KOPT-K1 (cell line): ENCODE data around the gene MAST2.
"Not testable (repeated sequence)": the region's sequence is repeated elsewhere in the genome, so short reads cannot be mapped to it uniquely, and the experiment has no call there.

ENCODE experiments used
- H3K27ac ChIP-seq: fragments of 200-600 bp; sonication (generic); 2 replicates; pipeline ENCODE4 v1.5.1; 2016; ENCODE audit warnings: antibody characterized with exemption, mild to moderate bottlenecking, low read depth, low read length; ENCODE audit not compliant: poor library complexity, severe bottlenecking
- H3K36me3 ChIP-seq: fragments of 200-600 bp; sonication (generic); 2 replicates; pipeline ENCODE4 v1.5.1; 2017; ENCODE audit warnings: antibody characterized with exemption, mild to moderate bottlenecking, low read length, moderate library complexity; ENCODE audit not compliant: insufficient read depth
- H3K9me3 ChIP-seq: fragments of 200-600 bp; sonication (generic); 2 replicates; pipeline ENCODE4 v1.5.1; 2017; ENCODE audit warnings: antibody characterized with exemption, low read length, mild to moderate bottlenecking; ENCODE audit not compliant: insufficient read depth, poor library complexity, severe bottlenecking

The MAST2 gene

DNA sequence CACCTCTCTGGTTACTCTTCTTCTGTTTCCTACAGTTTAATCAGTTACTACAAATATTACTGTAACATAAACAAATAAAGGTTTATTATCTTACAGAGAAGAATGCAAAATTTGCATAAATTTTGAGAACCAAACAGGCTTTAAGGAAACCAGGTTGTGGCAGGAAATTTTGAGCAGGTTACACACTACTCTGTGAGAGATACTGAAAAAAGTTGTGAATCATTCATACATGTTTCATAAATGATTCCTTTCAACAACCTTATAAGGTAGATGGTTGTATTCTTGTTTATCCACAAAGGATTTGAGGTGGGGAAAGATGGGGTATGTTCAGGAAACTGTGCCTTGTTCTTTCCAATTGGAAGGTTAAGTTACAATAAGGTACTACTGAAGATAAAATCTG, 58.6 kb downstream of the MAST2 start:
- H3K27ac ChIP-seq = no peak overlapping the region
- H3K36me3 ChIP-seq = no peaks in the 10 kb centered on the region
- no peaks in the 10 kb centered on the region for H3K9me3 ChIP-seq

DNA sequence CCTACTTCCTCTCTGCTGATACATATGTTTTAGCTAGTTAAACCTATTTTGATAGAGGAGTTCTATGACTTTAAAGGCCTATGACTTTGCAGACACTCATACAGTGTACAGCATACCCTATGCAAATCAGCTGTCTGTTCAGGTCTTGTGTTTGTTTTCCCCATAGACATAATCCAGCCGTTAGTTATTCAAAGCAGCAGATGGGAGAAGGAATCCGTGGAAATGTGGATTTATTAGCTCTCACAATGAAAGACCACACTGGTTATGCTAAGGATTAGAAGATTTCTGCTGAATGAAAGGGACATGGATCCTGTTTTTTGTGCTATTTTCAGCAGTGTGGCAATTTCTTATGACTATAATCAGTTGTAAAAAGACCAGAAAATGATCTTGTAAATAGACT, 59.8 kb downstream of the MAST2 start:
- no peaks in the 10 kb centered on the region for H3K9me3 ChIP-seq
- H3K36me3 ChIP-seq = no peaks in the 10 kb centered on the region
- no peak overlapping the region for H3K27ac ChIP-seq

DNA sequence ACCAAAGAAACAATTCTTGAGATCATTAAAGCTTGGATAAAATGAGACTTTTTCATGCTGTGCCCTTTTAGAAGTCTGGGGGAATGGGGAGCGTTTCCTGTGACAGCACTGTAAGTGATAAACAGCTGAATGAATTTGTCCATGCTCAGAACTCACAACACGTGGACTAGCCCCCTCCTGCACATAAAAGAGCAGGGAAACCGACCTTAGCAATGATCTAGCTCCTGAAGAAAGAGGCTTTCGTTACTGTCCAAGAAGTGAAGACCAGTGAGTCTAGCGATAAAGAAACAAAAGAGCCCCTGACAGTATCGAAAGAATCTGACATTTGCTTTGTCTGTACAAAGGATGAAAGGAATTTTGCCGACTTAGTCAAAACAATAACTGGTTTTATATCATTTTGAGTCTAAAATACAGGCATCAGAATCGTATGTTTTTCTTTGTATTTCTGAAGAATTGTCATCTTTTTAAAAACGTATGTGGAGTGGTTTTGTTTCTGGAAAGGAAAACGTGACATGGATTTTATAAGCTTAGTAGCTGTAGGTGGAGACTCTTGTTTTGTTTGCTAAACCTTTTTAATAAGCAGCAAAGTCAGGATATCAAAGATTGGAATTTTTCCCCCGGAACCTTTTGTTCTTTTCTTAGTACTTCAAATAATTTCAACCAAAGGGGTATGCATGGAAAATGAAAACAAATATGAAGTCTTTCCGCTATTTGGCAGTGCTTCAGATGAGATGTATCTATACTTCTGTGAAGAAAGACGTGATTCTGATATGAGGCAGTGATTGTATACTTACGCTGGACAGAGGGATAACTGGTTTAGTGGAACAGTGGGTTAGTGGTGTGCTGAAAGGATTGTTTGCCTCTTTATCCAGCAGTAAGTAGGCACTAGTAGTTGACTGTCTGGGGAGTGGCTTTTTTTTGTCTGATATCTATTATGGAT, 61.0 kb downstream of the MAST2 start:
- H3K36me3 ChIP-seq = no peaks in the 10 kb centered on the region
- no peaks in the 10 kb centered on the region for H3K9me3 ChIP-seq
- H3K27ac ChIP-seq = no peak overlapping the region

DNA sequence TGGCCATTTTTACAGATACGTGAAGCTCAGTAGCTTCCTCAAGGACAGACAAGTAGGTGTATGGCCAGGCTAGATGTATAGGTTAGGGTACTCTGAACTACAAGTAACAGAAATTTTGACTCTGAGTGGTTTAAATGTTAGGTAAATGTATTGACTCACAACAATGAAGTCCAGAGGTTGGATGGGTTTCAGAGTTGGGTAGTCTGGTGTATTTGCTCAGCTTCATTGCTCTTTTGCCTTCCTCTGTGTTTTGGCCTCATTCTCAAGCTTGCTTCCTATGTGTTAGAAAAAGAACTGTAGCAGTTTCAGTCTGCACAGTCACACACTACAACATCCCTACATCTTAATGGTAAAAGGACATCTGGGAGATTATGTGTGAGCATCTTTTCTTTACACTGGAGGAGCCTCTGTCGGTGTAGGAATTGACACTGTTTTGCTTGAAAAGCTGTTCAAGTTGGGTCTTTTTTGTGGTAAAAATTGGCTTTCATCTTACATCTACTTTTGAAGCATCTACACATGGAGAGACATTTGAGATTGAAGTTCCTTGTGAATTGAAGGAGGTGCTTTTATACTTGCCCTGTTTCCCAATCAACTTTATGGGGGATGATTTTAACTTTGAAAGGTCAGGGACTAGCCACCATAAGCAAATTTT, 64.4 kb downstream of the MAST2 start:
- no peak overlapping the region for H3K27ac ChIP-seq
- no peaks in the 10 kb centered on the region for H3K36me3 ChIP-seq
- no peaks in the 10 kb centered on the region for H3K9me3 ChIP-seq

DNA sequence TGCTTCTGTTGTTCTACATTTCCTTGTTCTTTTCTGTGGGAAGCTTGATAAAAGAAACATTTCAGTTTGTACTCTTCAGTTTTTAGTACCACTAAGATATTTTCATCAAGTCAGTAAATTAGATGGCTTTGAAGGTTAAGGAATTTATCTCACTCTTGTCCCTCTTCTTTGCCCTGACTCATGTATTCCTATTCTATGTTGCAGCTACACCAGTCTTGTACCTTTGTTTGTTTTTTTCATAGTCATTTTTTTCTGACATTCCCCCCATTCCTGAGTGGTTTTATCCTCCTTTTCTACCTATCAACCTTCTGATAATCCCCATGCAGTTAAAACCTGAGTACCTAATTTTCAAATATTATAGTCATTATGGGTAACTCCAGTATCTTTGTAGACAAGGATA, 65.4 kb downstream of the MAST2 start:
- no peaks in the 10 kb centered on the region for H3K9me3 ChIP-seq
- H3K27ac ChIP-seq = no peak overlapping the region
- H3K36me3 ChIP-seq = no peaks in the 10 kb centered on the region

DNA sequence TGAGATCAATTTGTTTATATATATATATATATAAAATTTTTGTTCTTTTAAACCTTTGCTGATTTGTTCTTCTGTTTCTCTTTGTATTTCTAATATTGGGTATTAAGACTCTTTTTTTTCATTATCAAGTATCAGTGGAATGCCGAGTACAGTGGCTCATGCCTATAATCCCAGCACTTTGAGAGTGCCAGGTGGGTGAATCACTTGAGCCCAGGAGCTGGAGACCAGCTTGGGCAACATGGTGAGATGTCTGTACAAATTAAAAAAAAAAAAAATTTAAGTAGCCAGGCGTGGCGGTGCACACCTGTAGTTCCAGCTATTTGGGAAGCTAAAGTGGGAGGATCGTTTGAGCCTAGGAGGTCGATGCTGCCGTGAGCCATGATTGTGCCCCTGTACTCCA, 67.1 kb downstream of the MAST2 start:
- H3K27ac ChIP-seq = no peak overlapping the region
- H3K36me3 ChIP-seq = no peaks in the 10 kb centered on the region
- H3K9me3 ChIP-seq = no peaks in the 10 kb centered on the region

DNA sequence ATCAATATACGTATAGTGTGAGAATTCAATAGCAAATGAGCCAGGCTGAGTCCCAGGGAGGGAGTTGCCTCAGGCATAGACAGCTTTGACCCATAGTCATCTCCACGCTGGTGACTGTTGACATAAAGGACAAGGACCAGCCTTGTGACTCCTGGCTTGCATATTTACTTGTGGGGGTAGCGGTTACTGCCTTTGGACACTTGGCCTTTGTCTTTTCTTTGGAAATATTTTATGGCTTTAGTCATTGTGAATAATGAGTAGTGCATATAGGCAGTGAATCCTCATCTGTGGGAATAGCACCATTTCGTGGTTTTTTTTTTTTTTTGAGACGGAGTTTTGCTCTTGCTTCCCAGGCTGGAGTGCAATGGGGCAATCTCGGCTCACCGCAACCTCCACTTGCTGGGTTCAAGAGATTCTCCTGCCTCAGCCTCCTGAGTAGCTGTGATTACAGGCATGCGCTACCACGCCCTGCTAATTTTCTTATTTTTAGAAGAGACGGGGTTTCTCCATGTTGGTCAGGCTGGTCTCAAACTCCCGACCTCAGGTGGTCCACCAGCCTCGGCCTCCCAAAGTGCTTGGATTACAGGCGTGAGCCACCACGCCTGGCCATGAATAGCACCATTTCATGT, 68.9 kb downstream of the MAST2 start:
- not testable (repeated sequence) for H3K36me3 ChIP-seq, H3K27ac ChIP-seq, H3K9me3 ChIP-seq

DNA sequence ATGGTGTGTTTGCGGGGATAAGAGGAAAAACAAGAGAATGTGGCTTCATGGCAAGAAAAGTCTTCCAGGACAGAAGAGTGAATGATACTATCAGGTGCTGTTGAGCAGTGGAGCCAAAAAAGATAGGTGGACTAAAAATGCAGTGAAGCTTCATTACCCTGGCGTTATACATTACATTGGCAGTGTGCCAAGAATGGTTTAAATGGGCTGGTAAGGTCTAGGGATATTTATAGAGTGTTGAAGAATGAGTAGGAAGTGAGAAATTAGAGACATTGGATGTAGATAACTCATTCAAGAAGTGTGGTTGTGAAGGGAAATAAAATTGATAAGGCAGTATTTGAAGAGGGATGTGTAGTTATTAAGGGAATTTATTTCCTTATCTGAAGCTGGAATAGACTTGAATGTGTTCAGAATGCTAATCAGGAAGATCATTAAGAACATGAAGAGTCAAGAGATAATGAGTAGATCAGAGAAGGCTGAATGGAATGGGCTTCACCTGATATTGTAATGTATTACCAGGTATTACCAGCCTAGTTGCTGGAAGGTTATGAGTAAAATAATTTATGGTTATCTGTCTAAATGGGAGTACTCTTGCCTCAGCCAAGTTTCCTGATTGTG, 72.7 kb downstream of the MAST2 start:
- no peak overlapping the region for H3K27ac ChIP-seq
- no peaks in the 10 kb centered on the region for H3K36me3 ChIP-seq
- H3K9me3 ChIP-seq = no peaks in the 10 kb centered on the region

DNA sequence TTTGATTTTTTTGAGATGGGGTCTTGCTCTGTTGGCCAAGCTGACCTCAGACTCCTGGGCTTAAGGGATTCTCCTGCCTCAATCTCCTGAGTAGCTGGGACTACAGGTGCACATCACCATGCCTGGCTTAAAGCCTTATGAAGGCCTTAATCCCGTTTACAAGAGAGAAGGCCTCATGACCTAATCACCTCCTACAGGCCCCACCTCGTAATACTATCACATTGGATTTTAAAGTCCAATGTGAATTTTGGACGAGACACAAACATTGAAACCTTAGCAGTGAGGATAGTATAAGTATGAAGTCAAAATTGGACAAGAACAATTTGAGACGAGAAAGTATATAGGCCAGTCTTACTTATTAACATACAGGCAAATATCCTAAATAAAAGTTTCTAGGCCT, 73.9 kb downstream of the MAST2 start:
- Histone ChIP-seq H3K36me3 (no peaks in the 10 kb centered on the region), H3K27ac (no peak overlapping the region), H3K9me3 (no peaks in the 10 kb centered on the region)

DNA sequence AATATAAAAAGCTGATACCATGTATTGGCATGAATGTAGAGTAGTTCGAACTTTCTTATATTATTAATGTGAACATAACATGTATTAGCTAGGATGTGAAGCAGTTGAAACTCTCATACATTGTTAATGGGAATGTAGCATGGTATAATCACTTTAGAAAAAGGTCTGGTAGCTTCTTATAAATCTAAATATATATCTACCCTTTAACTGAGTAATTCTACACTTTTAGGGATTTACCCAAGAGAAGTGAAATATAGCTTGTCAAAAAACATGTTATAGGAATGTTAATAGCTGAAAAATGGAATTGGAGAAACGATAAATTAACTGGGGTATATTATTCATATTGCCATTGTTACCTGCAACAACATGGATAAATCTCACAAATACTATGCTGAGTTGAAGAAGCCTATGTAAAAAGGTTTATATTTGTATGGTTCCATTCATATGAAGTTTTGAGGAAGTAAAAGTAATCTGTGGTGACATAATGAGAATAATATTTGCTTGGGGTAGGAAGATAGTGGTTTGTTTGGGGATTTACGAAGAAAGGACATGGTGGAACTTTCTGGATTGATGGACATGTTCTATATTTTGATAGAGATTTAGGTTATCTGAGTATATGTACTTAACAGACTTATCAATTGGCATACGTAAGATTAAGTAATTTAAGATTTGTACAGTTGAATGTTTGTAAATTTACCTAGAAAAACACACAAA, 76.6 kb downstream of the MAST2 start:
- Histone ChIP-seq H3K9me3 (no peaks in the 10 kb centered on the region), H3K27ac (no peak overlapping the region), H3K36me3 (no peaks in the 10 kb centered on the region)

DNA sequence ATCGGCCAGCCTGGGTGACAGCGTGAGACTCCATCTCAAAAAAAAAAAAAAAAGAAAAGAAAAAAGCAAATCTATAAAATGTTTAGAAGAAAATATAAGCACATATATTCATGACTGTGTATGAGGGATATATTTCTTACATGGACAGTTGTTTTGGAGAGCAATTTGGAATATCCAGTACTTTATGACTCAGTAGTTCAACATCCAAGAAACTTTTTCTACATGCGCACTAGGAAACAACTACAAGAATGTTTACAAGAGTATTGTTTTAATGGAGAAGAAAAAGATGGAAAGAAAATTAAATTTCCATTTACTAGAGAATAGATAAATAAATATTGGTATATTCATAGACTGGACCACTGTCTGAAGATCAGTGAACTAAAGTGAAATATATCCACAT, 77.5 kb downstream of the MAST2 start:
- Histone ChIP-seq H3K36me3 (no peaks in the 10 kb centered on the region), H3K27ac (no peak overlapping the region), H3K9me3 (no peaks in the 10 kb centered on the region)

DNA sequence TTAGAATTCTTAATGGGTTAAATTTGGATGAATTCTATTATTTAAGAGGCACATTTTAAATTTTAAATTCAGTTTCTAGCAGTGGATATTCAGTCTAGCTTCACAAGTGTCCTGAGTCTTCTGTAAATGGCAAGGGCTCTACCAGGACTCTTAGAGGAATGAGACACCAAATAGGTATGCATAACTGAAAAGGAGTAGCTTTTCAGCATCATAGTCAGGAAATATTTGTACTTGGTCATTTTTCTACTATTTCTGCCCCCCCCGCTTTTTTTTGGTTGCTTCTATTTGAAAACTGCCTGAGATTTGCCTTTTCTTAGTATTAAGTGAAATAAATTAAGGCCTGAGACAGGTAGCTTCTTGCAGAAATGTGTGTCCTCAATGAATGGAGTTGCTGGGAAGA, 80.2 kb downstream of the MAST2 start:
- Histone ChIP-seq H3K27ac (no peak overlapping the region), H3K36me3 (no peaks in the 10 kb centered on the region)

DNA sequence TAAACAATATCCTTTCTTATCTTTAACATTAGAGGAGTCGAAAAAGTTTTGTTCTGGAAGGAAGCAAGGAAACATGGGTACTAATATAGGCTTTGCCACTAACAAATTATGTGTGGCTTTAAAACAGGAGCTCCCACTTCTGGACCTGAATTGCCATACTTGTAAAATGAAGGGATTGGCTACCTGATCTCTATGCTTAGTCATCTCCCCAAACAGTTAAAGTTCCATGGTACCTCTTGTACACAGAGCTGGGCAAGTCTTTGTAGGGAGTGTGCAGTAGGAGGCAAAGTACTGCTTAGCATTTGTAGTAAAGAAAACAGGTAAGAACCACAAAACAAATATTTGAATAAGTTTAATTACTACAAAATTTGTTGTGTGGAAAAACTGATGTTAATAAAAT, 81.3 kb downstream of the MAST2 start:
- H3K36me3 ChIP-seq = no peaks in the 10 kb centered on the region
- H3K27ac ChIP-seq = no peak overlapping the region
- no peaks in the 10 kb centered on the region for H3K9me3 ChIP-seq

More for the DNA sequence above, 80.2 kb downstream of the MAST2 start:
- no peaks in the 10 kb centered on the region for H3K9me3 ChIP-seq

DNA sequence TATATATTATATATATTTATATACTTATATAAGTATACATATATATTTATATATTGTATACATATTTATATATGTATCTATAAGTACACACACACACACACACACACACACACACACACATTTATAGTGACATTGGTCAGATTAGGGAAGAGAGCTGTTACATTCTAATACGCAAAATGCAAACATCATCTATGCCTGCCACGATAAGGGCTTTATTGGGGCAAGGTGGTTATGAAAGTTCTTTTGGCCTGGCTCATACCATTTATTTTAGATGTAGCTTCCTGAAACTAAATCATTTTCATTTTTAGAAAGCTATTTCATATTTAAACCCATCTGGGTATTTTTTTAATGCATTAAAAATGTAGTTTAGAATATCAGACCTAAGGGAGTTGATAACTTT, 82.8 kb downstream of the MAST2 start:
- Histone ChIP-seq H3K9me3 (no peaks in the 10 kb centered on the region), H3K36me3 (no peaks in the 10 kb centered on the region), H3K27ac (no peak overlapping the region)
